H9 (cell line): Measurements from ENCODE around the gene KIF1A. TPM values are rescaled to one million over a fixed set of nuclear protein-coding genes. Genes with fewer than 3 reads are reported as not detected.

Experiments
- DNase-seq: peaks from one replicate; pipeline ENCODE4 v3.0.0-alpha.2; 2017
- H2AFZ ChIP-seq: one replicate; pipeline ENCODE4 v1.6.1; 2013; ENCODE audit warnings: mild to moderate bottlenecking, low read length, control low read depth, moderate library complexity
- H2AK5ac ChIP-seq: 2 replicates; pipeline ENCODE4 v1.6.1; 2013; ENCODE audit warnings: low read length, control low read depth, mixed read lengths; ENCODE audit not compliant: insufficient read length
- H2BK120ac ChIP-seq: one replicate; pipeline ENCODE4 v1.6.1; 2013; ENCODE audit warnings: low read depth, mild to moderate bottlenecking, low read length, control low read depth, inconsistent platforms; ENCODE audit not compliant: poor library complexity, severe bottlenecking
- H2BK12ac ChIP-seq: 2 replicates; pipeline ENCODE4 v1.6.1; 2013; ENCODE audit warnings: low read length, control low read depth, mixed read lengths, low read depth; ENCODE audit not compliant: insufficient read length
- H2BK15ac ChIP-seq: 2 replicates; pipeline ENCODE4 v1.6.1; 2013; ENCODE audit warnings: low read depth, low read length, control low read depth
- H2BK20ac ChIP-seq: one replicate; pipeline ENCODE4 v1.6.1; 2013; ENCODE audit warnings: low read depth, mild to moderate bottlenecking, low read length, control low read depth, inconsistent platforms; ENCODE audit not compliant: poor library complexity, severe bottlenecking
- H2BK5ac ChIP-seq: 2 replicates; pipeline ENCODE4 v1.6.1; 2013; ENCODE audit warnings: low read length, control low read depth, mixed read lengths; ENCODE audit not compliant: insufficient read length
- H3K14ac ChIP-seq: 2 replicates; pipeline ENCODE4 v1.6.1; 2013; ENCODE audit warnings: low read length, control low read depth; ENCODE audit not compliant: insufficient read depth
- H3K18ac ChIP-seq: 2 replicates; pipeline ENCODE4 v1.6.1; 2013; ENCODE audit warnings: low read depth, mild to moderate bottlenecking, mixed read lengths, low read length, control low read depth; ENCODE audit not compliant: insufficient read length
- H3K23ac ChIP-seq: 2 replicates; pipeline ENCODE4 v1.6.1; 2013; ENCODE audit warnings: low read length, control low read depth, mixed read lengths, low read depth; ENCODE audit not compliant: insufficient read length
- H3K23me2 ChIP-seq: 2 replicates; pipeline ENCODE4 v1.6.1; 2013; ENCODE audit warnings: low read depth, mild to moderate bottlenecking, mixed read lengths, low read length, control low read depth; ENCODE audit not compliant: insufficient read length, poor library complexity, severe bottlenecking
- H3K27ac ChIP-seq: 2 replicates; pipeline ENCODE4 v1.5.1; 2013; ENCODE audit warnings: low read length, control low read depth, mixed read lengths, low read depth; ENCODE audit not compliant: insufficient read length
- H3K27me3 ChIP-seq: 2 replicates; pipeline ENCODE4 v1.6.1; 2013; ENCODE audit warnings: low read length, control low read depth, inconsistent platforms; ENCODE audit not compliant: insufficient read depth
- H3K4ac ChIP-seq: 2 replicates; pipeline ENCODE4 v1.6.1; 2013; ENCODE audit warnings: low read depth, mild to moderate bottlenecking, control low read depth, inconsistent platforms, low read length, moderate library complexity
- H3K4me1 ChIP-seq: 2 replicates; pipeline ENCODE4 v1.6.1; 2013; ENCODE audit warnings: low read length, control low read depth, inconsistent platforms; ENCODE audit not compliant: insufficient read depth
- H3K4me2 ChIP-seq: 2 replicates; pipeline ENCODE4 v1.6.1; 2013; ENCODE audit warnings: low read length, control low read depth, mixed read lengths; ENCODE audit not compliant: insufficient read length, insufficient read depth
- H3K56ac ChIP-seq: 2 replicates; pipeline ENCODE4 v1.6.1; 2013; ENCODE audit warnings: low read depth, mild to moderate bottlenecking, mixed read lengths, low read length, control low read depth; ENCODE audit not compliant: insufficient read length
- H3K79me1 ChIP-seq: 2 replicates; pipeline ENCODE4 v1.6.1; 2013; ENCODE audit warnings: low read depth, mild to moderate bottlenecking, moderate library complexity, low read length, control low read depth, inconsistent platforms; ENCODE audit not compliant: insufficient read depth, poor library complexity, severe bottlenecking
- H3K79me2 ChIP-seq: 2 replicates; pipeline ENCODE4 v1.6.1; 2013; ENCODE audit warnings: low read length, control low read depth, inconsistent platforms; ENCODE audit not compliant: insufficient read depth
- H3K9ac ChIP-seq: 2 replicates; pipeline ENCODE4 v1.6.1; 2013; ENCODE audit warnings: low read length, control low read depth, mixed read lengths; ENCODE audit not compliant: insufficient read length; ENCODE audit errors: extremely low read depth
- H3K9me3 ChIP-seq: one replicate; pipeline ENCODE4 v1.6.1; 2013; ENCODE audit warnings: low read depth, low read length, inconsistent platforms; ENCODE audit not compliant: control insufficient read depth
- H3T11ph ChIP-seq: one replicate; pipeline ENCODE4 v1.6.1; 2013; ENCODE audit warnings: mild to moderate bottlenecking, low read length, control low read depth, inconsistent platforms
- H4K20me1 ChIP-seq: one replicate; pipeline ENCODE4 v1.6.1; 2013; ENCODE audit not compliant: control insufficient read depth, insufficient read length, insufficient read depth
- H4K5ac ChIP-seq: 2 replicates; pipeline ENCODE4 v1.6.1; 2013; ENCODE audit warnings: low read depth, mild to moderate bottlenecking, mixed read lengths, low read length, control low read depth; ENCODE audit not compliant: insufficient read length
- H4K8ac ChIP-seq: replicated peaks from 2 replicates; pipeline ENCODE4 v1.6.1; 2013; ENCODE audit warnings: low read length, control low read depth, mixed read lengths, low read depth; ENCODE audit not compliant: insufficient read length
- H4K91ac ChIP-seq: 2 replicates; pipeline ENCODE4 v1.6.1; 2013; ENCODE audit warnings: low read depth, mild to moderate bottlenecking, moderate library complexity, mixed read lengths, low read length, control low read depth; ENCODE audit not compliant: insufficient read length
- H3K27ac Mint-ChIP-seq, 3 experiments: 2 replicates in 2 of 3; 3 replicates in 1 of 3; pipeline ENCODE4 v1.8.0; 2020 to 2021; ENCODE audit warnings: mixed read lengths in 3 of 3, mild to moderate bottlenecking in 1 of 3, moderate library complexity in 1 of 3
- H3K27me3 Mint-ChIP-seq: 2 replicates; pipeline ENCODE4 v1.8.0; 2021; ENCODE audit warnings: low read depth, mild to moderate bottlenecking, moderate library complexity, mixed read lengths
- H3K36me3 Mint-ChIP-seq, 3 experiments: 2 replicates in 2 of 3; 3 replicates in 1 of 3; pipeline ENCODE4 v1.8.0; 2020 to 2021; ENCODE audit warnings: low read depth in 3 of 3, mixed read lengths in 3 of 3; ENCODE audit not compliant: insufficient read depth in 1 of 3
- H3K4me1 Mint-ChIP-seq, 2 experiments: 2 replicates each; pipeline ENCODE4 v1.8.0; 2020; ENCODE audit warnings: mixed read lengths in 2 of 2
- H3K4me3 Mint-ChIP-seq, 2 experiments: 2 replicates in 1 of 2; 3 replicates in 1 of 2; pipeline ENCODE4 v1.8.0; 2020 to 2021; ENCODE audit warnings: mild to moderate bottlenecking in 2 of 2, mixed read lengths in 2 of 2, moderate library complexity in 1 of 2
- H3K9me3 Mint-ChIP-seq, 2 experiments: 2 replicates in 1 of 2; 3 replicates in 1 of 2; pipeline ENCODE4 v1.8.0; 2020; ENCODE audit warnings: mild to moderate bottlenecking in 2 of 2, mixed read lengths in 2 of 2, moderate library complexity in 1 of 2
- WGBS: extraction: QIAGEN DNeasy Blood & Tissue Kit; methylation state at CpG from one replicate; pipeline ENCODE4 v1.1.7; 2013; ENCODE audit warnings: missing lambda C conversion rate, low lambda C conversion rate, mixed read lengths; ENCODE audit not compliant: insufficient read length; ENCODE audit errors: extremely low coverage; 5-methylcytosine and 5-hydroxymethylcytosine counted together
- total RNA-seq: library from RNA; stranded (reverse); gene quantifications from 2 replicates; pipeline ENCODE4 v1.2.1, GENCODE V29; 2021
- TF ChIP-seq, protein P1 (sequence below): fragments of 200-600 bp; sonication (generic); conservative IDR thresholded peaks from 3 replicates; pipeline ENCODE4 v1.8.0; 2021; ENCODE audit warnings: antibody characterized with exemption, mild to moderate bottlenecking

The KIF1A gene
- total RNA-seq, 1 experiment from 2014 or later: 204 TPM

DNA sequence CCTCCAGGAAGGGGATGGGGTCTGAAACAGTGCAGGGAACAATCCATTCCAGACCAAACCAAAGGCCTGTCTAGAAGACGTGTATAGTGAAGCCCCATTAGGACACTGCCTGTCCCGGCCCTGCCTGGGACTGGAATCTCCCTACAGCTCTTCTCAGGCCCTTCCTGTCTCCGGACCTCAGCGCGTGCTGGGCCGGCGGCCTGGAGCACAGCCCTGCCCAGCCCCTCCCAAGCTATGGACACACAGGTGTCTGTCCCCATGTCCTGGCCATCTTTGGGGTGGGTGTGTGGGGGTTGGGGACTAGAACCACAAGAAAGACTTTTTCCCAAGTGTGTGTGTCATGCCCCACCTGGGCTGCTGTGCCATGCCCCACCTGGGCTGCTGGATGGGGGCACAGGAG lies 51.8 kb downstream of the KIF1A start:
- no peak overlapping the region for H3K9ac ChIP-seq

More for the DNA sequence above, 51.8 kb downstream of the KIF1A start:
- Histone ChIP-seq H3K9me3 (no peaks in the 10 kb centered on the region), H3K23ac (no peak overlapping the region), H4K20me1 (no peaks in the 10 kb centered on the region), H2AK5ac (no peak overlapping the region), H3K23me2 (no peaks in the 10 kb centered on the region), H4K8ac (no peak overlapping the region), H2BK5ac (no peak overlapping the region), H3K4me2 (no peak overlapping the region), H3K27me3 (no peaks in the 10 kb centered on the region), H2BK120ac (no peak overlapping the region), H3T11ph (no peak overlapping the region), H3K79me2 (no peaks in the 10 kb centered on the region), H3K4me1 (no peaks in the 10 kb centered on the region), H3K14ac (no peak overlapping the region), H3K18ac (no peak overlapping the region), H3K79me1 (no peaks in the 10 kb centered on the region), H2AFZ (no peak overlapping the region), H4K91ac (no peak overlapping the region), H2BK15ac (no peak overlapping the region), H3K56ac (no peak overlapping the region), H3K27ac (no peak overlapping the region), H4K5ac (no peak overlapping the region), H2BK20ac (no peak overlapping the region), H2BK12ac (no peak overlapping the region), H3K4ac (no peak overlapping the region)
- H3K36me3 Mint-ChIP-seq: peaks cover 21 to 85% (median 78%) of the 10 kb centered on the region in 3 experiments; a peak in 6 of 7 replicates
- H3K4me3 Mint-ChIP-seq: no peak overlapping the region
- no peaks in the 10 kb centered on the region for H3K27me3 Mint-ChIP-seq
- TF ChIP-seq, protein P1, sequence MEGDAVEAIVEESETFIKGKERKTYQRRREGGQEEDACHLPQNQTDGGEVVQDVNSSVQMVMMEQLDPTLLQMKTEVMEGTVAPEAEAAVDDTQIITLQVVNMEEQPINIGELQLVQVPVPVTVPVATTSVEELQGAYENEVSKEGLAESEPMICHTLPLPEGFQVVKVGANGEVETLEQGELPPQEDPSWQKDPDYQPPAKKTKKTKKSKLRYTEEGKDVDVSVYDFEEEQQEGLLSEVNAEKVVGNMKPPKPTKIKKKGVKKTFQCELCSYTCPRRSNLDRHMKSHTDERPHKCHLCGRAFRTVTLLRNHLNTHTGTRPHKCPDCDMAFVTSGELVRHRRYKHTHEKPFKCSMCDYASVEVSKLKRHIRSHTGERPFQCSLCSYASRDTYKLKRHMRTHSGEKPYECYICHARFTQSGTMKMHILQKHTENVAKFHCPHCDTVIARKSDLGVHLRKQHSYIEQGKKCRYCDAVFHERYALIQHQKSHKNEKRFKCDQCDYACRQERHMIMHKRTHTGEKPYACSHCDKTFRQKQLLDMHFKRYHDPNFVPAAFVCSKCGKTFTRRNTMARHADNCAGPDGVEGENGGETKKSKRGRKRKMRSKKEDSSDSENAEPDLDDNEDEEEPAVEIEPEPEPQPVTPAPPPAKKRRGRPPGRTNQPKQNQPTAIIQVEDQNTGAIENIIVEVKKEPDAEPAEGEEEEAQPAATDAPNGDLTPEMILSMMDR: no peak
- H3K9me3 Mint-ChIP-seq: no peaks in the 10 kb centered on the region; a peak in 1 of 5 replicates
- no peak overlapping the region for H3K27ac Mint-ChIP-seq
- no peak for DNase-seq
- no peaks in the 10 kb centered on the region for H3K4me1 Mint-ChIP-seq
- no CpG with 5 or more reads among the region's 7 CpGs for WGBS
